LoVo (cell line): ENCODE data around the gene METRN.

Experiments
- DNase-seq: peaks from one replicate; pipeline ENCODE4 v3.0.0-alpha.2; 2016; ENCODE audit warnings: low spot score

The METRN gene

DNA sequence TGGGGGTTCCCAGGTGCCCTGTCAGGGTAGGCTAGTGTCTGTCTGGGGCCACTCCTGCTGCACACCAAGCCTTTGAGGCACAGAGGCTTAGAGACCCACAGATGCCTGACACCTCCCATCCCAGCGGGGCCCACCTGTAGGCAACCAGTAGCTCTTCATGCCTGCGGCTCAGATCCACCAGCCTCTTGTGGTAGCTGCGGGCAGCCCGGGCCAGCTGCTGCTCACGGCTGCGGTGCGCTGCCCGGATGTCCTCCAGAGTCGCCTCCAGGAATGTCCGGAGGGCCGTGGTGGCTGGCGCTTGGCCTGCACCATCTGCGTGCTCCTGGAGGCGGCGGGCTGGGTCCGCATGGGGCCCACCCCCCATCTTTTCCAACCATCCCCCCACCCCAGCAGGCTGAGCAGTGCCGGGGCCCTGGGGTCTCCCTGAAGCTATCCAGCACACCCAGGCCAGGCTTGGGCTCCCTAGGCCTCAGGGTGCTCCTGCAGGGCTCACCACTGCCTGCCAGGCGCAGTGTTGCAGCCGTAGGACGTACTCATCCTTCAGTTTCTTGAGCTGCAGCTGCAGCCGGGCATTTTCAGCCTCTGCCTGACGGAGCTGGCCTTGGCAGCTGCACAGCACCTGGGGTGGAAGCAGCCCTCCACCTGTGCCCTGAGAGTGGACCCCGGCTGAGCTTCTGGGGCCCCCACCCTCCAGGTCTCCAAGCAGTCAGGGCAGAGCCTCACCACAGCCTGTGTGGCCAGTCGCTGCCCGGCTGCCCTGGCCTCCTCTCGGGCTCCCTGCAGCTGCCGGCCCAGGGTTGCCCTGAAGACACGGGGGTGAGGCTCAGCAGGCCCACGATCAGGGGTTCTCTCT lies 9.5 kb downstream of the METRN start:
- DNase-seq: no peak

DNA sequence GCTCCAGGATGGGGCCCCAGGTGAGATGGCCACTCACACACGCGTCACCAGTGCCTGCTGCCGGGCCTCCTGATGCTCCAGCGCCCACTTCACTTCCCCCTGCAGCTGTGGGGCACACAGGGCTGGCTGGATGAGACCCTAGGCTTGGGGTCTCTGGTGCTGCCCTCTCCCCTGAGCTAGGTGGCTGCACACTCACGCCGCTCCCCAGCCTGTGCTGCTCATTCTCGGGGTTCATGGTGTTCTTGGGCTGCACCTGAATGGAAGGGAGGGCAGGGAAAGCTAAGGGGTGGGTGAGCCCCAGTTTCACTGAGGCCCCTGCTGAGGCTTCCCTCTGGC lies 10.1 kb downstream of the METRN start:
- no peak for DNase-seq

DNA sequence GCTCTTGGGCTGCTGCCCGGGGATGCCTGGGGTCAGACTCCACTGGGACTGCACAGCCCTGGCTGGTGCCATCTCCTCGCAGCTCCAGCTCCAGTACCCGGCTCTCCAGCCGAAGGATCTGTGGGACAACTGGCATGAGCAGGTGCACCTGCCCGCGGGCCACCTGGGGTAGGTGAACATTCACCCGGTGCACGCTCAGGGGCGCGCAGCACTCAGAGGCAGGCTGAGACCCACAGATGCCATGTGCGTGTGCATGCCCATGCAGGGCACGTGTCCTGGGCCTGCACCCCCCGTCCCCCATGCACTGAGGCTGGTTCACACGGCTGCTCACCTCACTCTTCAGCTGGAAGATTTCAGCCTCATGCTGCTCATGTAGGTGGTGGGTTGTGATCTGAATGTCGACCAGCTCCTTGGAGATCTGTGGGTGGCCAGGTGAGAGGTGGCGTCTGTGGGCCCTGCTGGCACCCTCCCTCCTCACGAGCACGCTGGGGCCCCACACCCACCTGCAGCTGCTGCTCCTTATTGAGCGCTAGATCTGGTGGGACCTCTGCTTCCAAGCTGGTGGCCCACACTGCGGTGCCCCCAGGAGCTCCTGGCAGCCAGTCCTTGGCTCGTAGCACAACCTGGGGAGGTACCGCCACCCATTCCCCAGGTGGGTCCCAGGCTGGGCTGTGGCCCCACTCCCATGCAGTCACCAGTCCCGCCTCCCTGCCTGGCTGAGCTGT lies 10.7 kb downstream of the METRN start:
- DNase-seq: no peak

DNA sequence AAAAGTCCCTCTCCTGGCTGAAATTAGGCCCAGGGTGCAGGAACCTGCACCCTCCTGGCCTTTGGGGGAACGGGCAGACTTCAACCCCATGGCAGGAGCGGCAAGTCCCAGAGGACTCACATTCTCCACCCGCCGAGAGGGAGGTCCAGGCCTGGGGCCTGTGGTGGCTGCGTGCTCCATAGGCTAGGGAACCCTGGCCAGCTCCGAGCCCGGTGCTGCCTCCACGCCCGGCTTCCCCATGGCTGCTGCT lies 11.2 kb downstream of the METRN start:
- no peak for DNase-seq

DNA sequence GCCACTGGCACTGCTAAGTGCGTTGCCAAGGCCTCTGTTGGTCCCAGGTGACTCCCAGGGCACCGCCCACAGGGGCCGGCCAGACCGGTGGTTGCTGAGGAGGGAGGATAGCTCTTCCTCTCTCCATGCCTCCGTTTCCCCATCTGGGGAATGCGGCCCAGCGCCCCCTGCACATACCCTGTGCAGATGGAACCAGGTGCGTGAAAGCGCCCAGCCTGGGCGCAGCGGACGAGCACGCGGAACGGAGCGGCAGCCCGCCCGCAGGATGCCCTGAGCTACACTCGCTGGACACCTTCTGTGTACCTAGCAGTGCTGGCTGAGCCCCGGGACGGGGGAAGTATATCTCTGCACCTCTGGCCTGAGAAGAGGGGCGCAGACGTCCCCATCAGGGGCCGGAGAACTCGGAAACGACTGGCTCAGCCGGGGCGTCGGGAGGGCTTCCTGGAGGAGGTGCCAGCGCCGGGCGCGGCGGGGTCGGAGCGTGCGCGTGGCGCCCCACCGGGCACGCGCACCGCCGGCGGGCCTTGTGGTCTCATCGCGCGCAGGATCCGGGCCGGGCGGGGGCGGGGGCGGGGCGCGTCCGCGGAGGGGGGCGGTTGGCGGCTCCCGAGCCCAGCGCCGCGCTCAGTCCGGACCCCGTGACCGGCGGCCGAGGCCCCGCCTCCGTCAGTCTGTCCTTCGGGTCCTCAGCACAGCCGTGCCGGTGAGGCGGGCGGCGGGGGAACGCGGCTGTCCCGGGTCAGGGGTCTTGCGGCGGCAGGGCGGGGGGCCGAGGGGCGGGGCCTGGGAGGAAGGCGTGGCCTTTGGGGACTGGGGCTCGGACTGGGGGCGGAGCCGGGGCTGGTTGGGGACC lies 11.7 kb downstream of the METRN start, which contains the start of the genes CCDC78 and HAGHL:
Gene CCDC78 (minus strand): TSS at position 6 of the 853 bp plus-strand sequence. CDS start 76 bp downstream, outside the sequence.
Gene HAGHL (plus strand): TSS at position 669 of the 853 bp plus-strand sequence. CDS start 404 bp downstream, outside the sequence.
- DNase-seq: peak; percentile 52

DNA sequence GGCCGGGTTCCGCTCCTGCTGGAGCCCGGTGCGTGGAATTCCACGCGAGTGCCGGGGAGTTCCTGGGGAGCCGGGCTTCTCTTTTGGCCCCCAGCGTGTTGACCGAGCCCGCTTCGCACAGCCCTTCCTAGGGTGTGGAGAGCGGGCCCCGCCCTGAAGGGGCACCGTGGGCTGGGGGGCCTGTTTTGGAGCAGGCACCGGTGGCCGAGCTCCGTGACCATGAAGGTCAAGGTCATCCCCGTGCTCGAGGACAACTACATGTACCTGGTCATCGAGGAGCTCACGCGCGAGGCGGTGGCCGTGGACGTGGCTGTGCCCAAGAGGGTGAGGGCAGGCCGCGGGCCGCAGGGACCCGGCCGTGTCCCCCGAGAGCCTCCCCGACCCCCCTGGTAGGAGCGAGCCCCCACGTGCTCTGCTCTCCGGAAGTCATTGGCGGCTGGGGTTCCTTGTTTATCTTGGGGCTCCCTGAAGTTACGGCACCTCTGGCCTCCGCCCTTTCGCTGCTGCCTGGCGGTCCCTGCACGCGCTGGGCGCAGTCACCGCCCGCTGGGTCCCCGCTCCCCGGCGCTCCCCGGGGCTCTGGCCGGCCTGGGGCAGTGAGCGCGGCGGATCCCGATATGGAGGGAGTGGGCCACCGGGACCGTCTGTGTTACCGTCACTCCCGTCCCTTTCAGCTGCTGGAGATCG lies 12.5 kb downstream of the METRN start:
- no peak for DNase-seq

DNA sequence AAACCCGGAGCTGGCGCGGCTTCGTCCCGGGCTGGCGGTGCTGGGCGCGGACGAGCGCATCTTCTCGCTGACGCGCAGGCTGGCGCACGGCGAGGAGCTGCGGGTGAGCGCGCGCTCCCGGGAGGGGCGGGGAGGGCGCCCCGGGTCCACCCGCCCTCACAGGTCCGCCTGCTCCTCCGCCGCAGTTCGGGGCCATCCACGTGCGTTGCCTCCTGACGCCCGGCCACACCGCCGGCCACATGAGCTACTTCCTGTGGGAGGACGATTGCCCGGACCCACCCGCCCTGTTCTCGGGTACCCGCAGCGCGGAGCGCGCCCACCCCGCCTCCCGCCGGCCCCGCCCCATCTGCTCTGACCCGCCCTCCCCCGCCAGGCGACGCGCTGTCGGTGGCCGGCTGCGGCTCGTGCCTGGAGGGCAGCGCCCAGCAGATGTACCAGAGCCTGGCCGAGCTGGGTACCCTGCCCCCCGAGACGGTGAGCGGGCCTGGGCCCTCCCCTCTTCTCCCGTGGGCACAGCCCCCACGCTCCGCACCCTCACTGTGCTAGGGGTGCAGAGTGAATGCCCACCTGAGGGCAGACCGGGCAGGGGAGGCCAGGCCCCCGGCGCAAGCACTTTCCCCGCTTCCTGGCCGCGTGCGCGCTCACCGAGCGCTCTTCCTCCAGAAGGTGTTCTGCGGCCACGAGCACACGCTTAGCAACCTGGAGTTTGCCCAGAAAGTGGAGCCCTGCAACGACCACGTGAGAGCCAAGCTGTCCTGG lies 13.4 kb downstream of the METRN start:
- peak; percentile 87 for DNase-seq

DNA sequence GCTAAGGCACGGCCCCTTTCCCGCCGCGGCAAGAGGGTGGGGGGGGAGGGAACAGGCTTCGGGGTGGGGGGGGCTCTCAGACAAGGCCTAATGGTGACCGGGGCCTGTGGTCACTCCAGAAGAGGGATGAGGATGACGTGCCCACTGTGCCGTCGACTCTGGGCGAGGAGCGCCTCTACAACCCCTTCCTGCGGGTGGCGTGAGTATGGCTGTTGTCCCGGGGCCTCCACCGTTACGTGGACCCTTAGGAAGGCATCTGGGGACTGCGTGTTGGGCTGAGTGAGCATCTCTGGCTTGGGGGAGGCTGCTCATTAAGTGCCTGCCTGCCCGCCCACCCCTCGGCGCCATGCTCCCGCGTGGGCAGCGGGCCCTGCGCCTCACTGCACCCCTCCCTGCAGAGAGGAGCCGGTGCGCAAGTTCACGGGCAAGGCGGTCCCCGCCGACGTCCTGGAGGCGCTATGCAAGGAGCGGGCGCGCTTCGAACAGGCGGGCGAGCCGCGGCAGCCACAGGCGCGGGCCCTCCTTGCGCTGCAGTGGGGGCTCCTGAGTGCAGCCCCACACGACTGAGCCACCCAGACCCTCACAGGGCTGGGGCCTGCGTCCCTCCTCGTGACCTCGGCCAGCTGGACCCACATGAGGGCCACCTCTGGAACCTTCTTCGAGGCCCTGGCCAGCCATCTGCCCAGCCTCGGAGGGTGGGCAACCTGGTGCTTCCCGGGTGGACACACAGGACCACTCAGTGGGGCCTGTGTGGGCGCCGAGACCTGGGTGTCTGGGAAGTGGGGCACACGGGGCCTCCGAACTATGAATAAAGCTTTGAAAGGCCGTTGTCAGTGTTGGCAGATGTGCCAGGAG lies 14.2 kb downstream of the METRN start:
- DNase-seq: no peak

DNA sequence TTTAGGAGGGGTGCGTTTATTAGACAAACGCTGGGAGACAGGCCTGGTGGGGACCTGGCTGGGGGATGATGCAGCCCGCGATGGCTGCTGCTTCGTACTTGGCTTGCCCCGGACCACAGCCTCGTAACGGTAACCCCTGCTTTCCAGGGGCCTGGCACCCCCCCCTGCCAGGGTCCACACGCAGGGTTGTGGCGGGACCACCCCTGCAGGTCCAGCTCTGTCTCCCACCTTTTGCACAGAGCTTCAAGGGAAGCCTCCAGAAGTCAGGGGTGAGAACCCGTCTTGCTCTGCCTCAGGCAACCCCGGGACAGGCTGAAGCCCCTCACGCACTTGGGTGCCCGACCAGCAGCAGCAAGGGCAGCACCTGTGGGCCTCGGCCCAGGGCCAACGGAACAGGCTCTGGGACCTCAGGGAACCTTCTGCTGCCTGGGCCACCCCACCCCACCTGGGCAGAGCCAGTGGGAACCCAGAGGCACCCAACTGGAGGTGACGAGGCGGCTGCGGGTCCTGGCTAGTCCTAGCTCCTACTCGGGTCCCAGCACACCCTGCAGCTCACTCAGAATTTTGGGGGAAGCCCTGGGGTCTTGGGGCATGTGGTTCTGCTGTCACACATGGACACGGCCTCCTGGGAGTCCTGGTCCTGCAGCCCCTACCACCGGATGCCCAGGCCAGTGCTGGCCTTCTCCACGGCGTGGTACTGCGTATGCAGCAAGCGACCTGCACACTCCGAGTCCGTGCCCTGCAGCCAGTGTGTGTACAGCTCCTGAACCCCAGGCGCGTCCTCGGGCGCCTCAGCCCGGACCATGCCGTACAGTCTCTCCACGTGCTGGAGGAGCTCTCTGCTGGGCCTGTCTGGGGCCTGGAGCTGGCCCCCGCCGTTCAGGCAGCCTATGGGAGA lies 15.1 kb downstream of the METRN start:
- no peak for DNase-seq

DNA sequence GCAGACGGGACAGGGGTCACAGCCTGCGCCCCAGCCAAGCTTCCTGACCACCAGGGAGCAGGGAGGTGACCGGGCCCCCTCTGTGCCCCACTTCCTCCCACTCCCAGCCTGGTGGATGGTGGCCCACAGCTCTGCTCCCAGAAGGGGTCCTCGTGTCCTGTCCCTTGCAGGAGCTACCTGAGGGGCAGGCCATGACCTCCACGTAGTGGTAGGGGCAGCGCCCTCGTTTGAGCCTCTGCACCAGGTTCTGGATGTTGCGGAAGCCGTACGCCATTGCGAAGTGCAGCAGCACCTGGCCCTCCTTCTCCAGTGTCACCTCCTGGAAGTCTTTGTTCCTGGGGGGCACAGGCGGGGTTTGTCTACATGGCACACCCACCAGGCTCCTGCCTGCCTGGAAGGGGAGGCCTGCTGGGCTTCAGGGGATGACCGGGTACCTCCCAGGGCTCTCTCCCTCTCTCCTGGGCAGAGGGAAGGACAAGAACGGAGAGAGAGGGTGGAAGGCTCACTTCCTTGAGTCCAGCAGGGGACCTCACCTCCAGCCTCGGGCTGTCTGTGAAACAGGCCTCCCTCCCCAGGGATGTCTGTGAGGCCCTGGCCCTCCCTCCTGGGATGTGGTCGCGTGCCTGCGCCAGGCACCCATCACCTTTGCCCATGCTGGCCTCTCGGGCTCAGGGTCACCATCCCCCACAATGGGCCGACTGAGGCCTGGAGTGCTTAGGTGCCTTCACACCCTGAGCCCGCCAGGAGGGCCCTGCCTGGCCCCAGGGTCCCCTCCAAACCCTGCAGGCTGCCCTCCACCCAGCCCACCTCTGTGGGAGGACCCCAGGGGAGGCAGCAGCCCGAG lies 16.0 kb downstream of the METRN start:
- no peak for DNase-seq

DNA sequence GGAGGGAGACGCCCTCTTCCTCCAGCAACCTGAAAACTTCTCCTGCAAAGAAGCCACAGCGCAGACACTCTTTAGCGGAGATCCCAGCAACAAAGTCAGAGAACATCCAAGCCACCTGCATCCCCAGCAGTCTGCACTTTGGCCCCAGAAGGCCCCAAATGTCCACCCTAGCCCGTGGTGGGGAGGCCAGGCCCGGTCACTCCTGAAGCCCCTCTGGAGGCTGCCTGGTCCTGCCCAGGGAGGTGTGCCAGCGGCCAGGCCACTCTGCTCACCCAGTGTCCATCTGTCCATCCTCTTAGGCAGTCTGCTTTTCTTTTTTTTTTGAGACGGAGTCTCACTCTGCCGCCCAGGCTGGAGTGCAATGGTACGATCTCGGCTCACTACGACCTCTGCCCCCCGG lies 17.4 kb downstream of the METRN start:
- DNase-seq: no peak

DNA sequence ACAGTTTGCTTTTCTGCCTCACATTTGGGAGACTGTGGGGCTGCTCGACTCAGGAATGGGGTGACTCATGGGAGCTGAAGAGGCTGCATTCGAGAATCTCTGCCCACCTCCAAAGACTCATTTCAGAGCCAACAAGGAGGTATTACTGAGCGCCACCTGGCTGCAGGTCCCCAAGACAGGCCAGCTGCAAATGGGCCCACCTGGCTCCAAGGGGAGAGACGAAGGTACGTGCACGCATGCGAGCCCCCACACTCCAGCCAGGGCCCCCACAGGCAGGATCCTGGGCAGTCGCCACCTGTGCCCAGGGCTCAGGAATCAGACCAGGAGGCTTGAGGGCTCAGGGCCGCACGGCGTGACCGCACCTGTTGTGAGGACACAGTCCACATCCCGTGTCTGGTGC lies 18.0 kb downstream of the METRN start:
- no peak for DNase-seq

DNA sequence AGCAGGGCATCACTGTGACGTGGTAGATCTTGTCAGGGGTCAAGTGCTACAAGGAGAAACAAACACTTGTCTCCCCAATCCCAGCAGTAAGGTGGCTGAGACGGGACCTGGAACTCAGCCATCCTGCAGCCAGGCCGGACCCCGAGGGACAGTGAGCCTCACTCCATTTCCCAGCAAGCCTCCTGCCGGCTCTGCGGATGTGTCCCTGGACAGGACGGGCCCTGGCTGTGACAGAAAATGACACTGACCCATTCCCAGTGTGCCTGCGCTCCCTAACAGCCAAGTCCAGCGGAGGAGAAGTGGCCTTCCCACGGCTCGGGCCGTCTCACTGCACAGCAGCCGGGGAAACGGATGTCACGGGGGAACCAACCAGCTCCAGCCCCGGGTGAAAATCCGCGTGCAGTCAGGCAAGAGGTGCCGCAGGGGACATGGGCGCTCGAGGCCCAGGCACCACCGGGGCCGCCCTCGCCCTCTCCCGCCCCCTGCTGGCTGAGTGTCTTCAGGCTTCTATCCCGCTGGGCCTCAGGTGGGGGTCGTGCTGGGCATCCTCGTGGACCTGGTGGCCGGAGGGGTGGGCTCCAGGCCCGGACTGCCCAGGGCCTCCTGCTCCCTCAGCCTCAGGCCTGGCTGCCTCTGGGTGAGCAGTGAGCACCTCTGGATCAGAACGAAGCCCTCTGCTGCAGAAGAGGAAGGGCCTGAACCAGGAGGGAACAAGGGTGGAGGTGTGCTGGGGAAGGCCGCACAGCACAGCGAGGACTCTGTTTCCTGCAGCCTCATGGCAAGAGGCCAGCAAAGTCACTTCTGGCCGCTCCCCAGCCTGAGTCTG lies 18.7 kb downstream of the METRN start:
- no peak for DNase-seq

DNA sequence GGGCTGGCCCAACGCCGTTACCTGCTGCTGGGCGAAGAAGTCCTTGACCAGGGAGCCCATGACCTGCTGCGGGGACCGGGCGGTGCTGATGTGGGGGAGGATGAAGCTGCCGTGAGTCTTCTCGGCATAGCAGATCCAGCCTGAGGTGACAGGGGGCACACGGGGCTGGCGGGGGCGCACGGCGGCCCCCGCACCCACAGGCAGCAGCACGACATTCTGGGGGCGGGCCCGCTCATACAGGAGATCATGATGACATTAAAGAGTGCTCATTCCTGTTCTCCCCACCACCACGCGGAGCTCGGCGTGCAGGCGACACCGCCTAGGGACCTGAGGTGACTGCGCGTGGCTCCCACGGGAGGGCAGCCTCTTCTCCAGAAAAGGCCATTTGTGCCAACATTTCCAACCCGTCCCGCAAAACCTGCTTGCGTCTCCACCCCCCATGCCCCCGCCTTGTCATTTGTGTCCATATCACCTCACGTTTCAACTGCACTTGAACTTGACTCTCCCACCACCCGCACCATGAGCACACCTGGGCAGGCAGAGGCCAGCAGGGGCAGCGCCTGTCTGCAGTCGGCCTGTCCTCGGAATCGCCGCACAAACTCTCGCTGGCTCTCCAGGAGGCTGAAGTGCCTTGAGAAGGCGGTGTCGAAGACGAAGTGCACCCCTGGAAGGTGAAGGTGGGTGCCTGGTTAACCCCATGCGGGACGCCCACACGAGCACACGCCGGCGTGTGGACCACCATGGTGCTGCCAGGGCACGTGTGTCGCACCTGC lies 19.5 kb downstream of the METRN start:
- DNase-seq: no peak

DNA sequence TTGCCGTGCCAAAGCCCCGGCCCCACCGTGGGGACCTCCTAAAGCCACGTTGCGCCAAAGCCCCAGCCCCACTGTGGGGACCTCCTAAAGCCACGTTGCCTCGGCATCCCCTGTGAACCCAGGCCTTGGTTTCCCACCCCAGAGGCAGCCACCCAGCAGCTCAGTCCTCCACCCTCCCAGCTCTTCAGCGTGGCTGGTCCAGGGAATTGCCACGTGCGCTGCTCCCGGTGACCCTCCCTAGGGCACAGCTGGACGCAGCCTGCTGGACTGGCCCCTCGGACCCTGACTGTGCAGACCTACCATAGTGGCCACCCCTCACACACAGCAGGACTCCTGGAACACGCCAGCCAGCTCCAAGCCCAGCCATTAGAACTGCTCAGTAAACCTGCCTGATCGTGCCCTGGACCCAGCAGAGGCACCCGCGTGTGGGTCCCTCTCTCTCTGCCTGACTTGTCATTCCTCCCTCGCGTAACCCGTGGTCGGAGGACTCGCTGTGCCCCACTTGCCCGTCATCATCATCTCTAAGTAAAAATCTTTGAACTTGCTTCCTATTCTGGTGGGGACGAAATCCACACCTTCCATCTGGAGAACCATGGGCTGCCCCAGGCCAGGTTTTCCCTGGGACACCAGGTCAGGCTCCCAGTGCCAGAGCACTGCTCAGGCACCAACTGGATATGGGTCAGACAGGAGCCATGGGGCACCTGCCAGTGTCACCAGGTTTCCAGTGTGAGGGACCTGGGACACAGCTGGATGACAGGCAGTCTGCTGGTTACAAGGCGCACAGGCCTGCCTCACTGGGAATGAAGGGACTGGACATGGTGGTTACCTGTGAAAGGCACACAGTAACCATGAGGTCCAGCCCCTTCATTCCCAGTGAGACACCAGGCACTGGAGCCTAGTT lies 20.3 kb downstream of the METRN start:
- DNase-seq: no peak

DNA sequence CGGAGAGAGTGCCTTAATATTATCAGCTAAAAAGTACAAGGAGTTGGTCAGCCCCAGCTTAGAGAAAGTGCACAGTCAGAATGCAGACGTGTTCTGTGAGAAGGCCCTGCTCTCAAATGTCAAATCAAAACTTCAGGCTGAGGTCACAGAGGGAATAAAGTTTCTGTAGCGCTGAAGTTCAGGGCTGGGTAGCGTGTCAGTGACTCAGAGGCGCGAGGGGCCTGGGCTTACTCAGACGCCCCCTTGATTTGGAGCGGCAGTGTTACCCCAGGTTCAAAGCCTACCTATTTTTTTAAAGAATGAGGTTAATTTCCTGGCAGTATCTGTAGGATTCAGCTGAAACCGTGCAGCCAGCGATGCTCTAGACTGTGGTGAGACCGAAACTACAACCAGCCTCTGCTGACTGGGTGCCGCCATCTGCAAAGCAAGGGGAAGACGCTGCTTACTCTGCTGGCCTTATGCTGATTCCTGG lies 21.1 kb downstream of the METRN start:
- no peak for DNase-seq
